Common myeloid progenitor, CD34-positive (primary cell): Measurements from ENCODE around the gene CELF1.
A peak's percentile ranks its signal among the peaks of the same experiment; 100 is the strongest.
"Not testable (repeated sequence)": the region's sequence is repeated elsewhere in the genome, so short reads cannot be mapped to it uniquely, and the experiment has no call there.

Experiments used
- CTCF ChIA-PET: fragments of 350-600 bp; sonication (Branson Sonifier 250); formaldehyde crosslinking; loops from one replicate; lab custom pipeline; 2021; ENCODE audit warnings: antibody characterized with exemption; lab: Charles Lee
- POLR2A ChIA-PET: fragments of 350-600 bp; sonication (Branson Sonifier 250); formaldehyde crosslinking; loops from one replicate; lab custom pipeline; 2021; ENCODE audit warnings: antibody characterized with exemption; lab: Charles Lee
- DNase-seq, 3 donors: peaks; one replicate each; pipeline versions ENCODE4 v3.0.0 to v3.0.0-alpha.2; 2013
- H3K27ac ChIP-seq, 2 experiments: 1 replicate in 1 of 2; 2 replicates in 1 of 2; pipeline ENCODE4 v1.7.0; 2013; ENCODE audit warnings: inconsistent platforms in 2 of 2, low read length in 2 of 2, mild to moderate bottlenecking in 2 of 2, low read depth in 1 of 2, moderate library complexity in 1 of 2; ENCODE audit not compliant: severe bottlenecking in 2 of 2, insufficient read depth in 1 of 2, poor library complexity in 1 of 2
- H3K27me3 ChIP-seq, 5 experiments: replicated peaks in 2 of 5; 1 replicate in 3 of 5; 2 replicates in 2 of 5; pipeline versions ENCODE4 v1.6.1 to v1.7.0; 2013; ENCODE audit warnings: low read length in 4 of 5, mild to moderate bottlenecking in 2 of 5, moderate library complexity in 2 of 5, inconsistent platforms in 1 of 5; ENCODE audit not compliant: insufficient read depth in 5 of 5, control insufficient read depth in 4 of 5
- H3K36me3 ChIP-seq, 4 experiments: 1 replicate in 2 of 4; 2 replicates in 2 of 4; pipeline versions ENCODE4 v1.6.1 to v1.7.0; 2013; ENCODE audit warnings: low read length in 3 of 4, control low read depth in 1 of 4, mild to moderate bottlenecking in 1 of 4; ENCODE audit not compliant: control insufficient read depth in 4 of 4, insufficient read depth in 4 of 4
- H3K4me1 ChIP-seq, 4 experiments: 1 replicate in 3 of 4; 2 replicates in 1 of 4; pipeline versions ENCODE4 v1.6.1 to v1.7.1; 2013; ENCODE audit warnings: low read length in 3 of 4, mild to moderate bottlenecking in 3 of 4, control low read depth in 1 of 4, inconsistent platforms in 1 of 4, moderate library complexity in 1 of 4; ENCODE audit not compliant: control insufficient read depth in 4 of 4, insufficient read depth in 4 of 4; ENCODE audit errors: control extremely low read depth in 1 of 4
- H3K4me3 ChIP-seq, 7 experiments: 1 replicate in 4 of 7; 2 replicates in 3 of 7; pipeline versions ENCODE4 v1.5.1 to v1.7.0; 2013; ENCODE audit warnings: mild to moderate bottlenecking in 7 of 7, low read length in 6 of 7, moderate library complexity in 6 of 7, inconsistent platforms in 2 of 7, low read depth in 2 of 7, control low read depth in 1 of 7; ENCODE audit not compliant: insufficient read depth in 4 of 7, control insufficient read depth in 1 of 7; ENCODE audit errors: extremely low read depth in 1 of 7
- H3K9me3 ChIP-seq, 5 experiments: 1 replicate in 4 of 5; 2 replicates in 1 of 5; pipeline versions ENCODE4 v1.6.1 to v1.7.1; 2013; ENCODE audit warnings: low read length in 4 of 5, mild to moderate bottlenecking in 2 of 5, inconsistent platforms in 1 of 5, low read depth in 1 of 5, moderate library complexity in 1 of 5; ENCODE audit not compliant: control insufficient read depth in 4 of 5, insufficient read depth in 2 of 5; ENCODE audit errors: control extremely low read depth in 1 of 5
- WGBS: methylation state at CpG from one replicate; pipeline ENCODE4 v1.1.5; 2013; ENCODE audit not compliant: insufficient coverage; 5-methylcytosine and 5-hydroxymethylcytosine counted together

The CELF1 gene

DNA sequence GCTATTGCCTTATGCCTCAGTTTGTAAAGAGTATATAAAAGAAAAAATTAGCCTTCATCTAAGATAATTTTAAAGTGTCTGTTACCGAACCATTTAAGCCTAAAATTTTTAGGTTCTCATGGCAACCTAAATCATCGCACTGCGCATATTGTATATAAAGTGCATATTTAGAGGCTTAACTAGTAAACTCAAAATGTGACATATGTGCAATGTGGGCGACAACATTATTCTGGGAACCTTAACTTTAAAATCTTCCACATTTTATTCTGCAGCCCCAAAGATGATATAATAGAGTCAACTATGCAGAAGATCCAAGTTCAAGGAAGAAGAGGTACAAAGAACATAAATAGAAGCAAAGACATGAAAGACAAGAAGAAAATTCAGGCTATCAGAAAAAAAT, 23.0 kb downstream of the CELF1 start:
- POLR2A ChIA-PET = no interaction called here
- H3K36me3 ChIP-seq = peaks cover 4 to 7% (median 5%) of the 10 kb centered on the region in 4 experiments
- CTCF ChIA-PET = interaction anchor here (2.6 kb wide), 1 partner anchor 11 kb away, joined by 13 read pairs; no protein-coding TSS in a partner anchor

DNA sequence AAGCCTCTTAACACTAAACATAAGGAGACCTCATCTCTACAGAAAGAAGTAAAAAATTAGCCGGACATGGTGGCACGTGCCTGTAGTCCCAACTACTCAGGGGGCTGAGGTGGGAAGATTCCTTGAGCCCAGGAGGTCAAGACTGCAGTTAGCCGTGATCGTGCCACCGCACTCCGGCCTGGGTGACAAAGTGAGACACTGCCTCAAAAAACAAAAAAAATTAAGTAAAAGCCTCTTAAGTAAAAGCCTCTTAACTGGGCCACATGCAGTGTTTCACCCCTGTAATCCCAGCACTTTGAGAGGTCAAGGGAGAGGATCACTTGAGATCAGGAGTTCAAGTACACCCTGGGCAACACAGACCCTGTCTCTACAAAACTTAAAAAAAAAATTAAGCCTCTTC, 25.7 kb downstream of the CELF1 start:
- Histone ChIP-seq H3K27ac (peak overlapping the region in 1 of 2 experiments; percentile 49), H3K4me3 (no peak overlapping the region), H3K27me3 (no peaks in the 10 kb centered on the region), H3K4me1 (peaks cover 9 to 32% (median 24%) of the 10 kb centered on the region in 4 experiments), H3K9me3 (no peaks in the 10 kb centered on the region), H3K36me3 (peaks cover 2 to 7% (median 5%) of the 10 kb centered on the region in 4 experiments)
- POLR2A ChIA-PET = interaction anchor here (0.5 kb wide), 1 partner anchor 22 kb away, joined by 4 read pairs; no protein-coding TSS in a partner anchor
- 94% methylated on average over 2 of the region's 6 CpGs for WGBS
- no peak for DNase-seq
- CTCF ChIA-PET = interaction anchor here (0.6 to 2.5 kb wide), 3 partner anchors 9 to 54 kb away, joined by 3 to 12 read pairs (median 4); no protein-coding TSS in a partner anchor

More for the DNA sequence above, 23.0 kb downstream of the CELF1 start:
- Histone ChIP-seq H3K9me3 (no peaks in the 10 kb centered on the region), H3K4me3 (no peak overlapping the region), H3K27ac (peak overlapping the region; percentile 25 to 33), H3K4me1 (peaks cover 0 to 18% (median 13%) of the 10 kb centered on the region in 4 experiments), H3K27me3 (no peaks in the 10 kb centered on the region)
- WGBS = no CpG with 5 or more reads among the region's 4 CpGs
- no peak for DNase-seq

DNA sequence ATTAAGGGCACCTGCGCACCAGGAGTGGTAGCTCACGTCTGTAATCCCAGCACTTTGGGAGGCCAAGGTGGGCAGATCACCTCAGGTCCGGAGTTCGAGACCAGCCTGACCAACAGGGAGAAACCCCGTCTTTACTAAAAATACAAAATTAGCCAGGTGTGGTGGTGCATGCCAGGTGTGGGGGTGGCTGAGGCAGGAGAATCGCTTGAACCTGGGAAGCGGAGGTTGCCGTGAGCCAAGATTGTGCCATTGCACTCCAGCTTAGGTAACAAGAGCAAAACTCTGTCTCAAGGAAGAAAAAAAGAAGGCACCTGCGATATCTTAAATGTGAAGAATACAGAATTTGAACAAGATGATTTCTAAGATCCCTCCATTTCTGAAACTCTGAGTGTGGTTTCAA, 26.9 kb downstream of the CELF1 start:
- POLR2A ChIA-PET = not testable (repeated sequence)
- WGBS = 98% methylated on average over 8 of the region's 9 CpGs

DNA sequence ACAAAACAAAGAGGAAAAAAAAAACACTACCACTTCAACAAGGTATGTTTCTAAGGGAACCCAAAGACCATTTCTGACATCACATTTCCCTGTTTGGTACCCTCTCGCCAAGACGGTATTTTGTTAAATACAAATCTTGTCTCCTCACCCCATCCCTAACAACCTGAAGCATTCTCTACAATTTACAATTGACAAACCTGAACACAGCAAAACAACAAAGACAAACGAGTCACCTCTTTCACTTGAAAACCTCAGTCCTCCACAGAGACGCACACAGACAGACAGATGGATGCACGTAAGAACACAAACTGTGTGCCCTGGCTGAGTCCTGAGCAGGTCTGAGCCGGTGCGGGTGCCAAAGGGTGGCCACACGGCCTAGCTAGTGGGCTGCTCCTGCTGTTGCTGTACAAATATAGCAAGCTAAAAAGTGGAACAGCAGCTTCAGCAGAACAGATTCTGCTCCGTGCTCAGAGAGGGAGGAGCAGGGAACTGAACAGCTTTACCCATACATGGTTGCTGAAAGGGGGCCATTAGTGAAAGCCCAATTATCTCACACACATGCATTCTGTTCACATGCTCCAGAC, 28.5 kb downstream of the CELF1 start:
- 66% methylated on average over 5 of the region's 9 CpGs for WGBS
- CTCF ChIA-PET = interaction anchor here (0.8 to 4.3 kb wide), 5 partner anchors 9 to 18 kb away, joined by 3 to 20 read pairs (median 4); no protein-coding TSS in a partner anchor
- H3K4me1 ChIP-seq = peaks cover 9 to 46% (median 33%) of the 10 kb centered on the region in 4 experiments
- H3K27ac ChIP-seq = peak overlapping the region; percentile 64 to 82
- no peaks in the 10 kb centered on the region for H3K9me3 ChIP-seq
- peak in 1 of 3 donors; percentile 21 for DNase-seq
- peak overlapping the region in 1 of 7 experiments; percentile 19 for H3K4me3 ChIP-seq
- POLR2A ChIA-PET = interaction anchor here (0.6 kb wide), 2 partner anchors 14 to 19 kb away, joined by 3 to 4 read pairs; no protein-coding TSS in a partner anchor
- peaks cover 0 to 4% (median 3%) of the 10 kb centered on the region in 4 experiments for H3K36me3 ChIP-seq
- H3K27me3 ChIP-seq = no peaks in the 10 kb centered on the region

More for the DNA sequence above, 26.9 kb downstream of the CELF1 start:
- H3K36me3 ChIP-seq, H3K27me3 ChIP-seq, CTCF ChIA-PET, H3K4me3 ChIP-seq, H3K9me3 ChIP-seq, DNase-seq: not testable (repeated sequence)
- Histone ChIP-seq H3K4me1 (peaks cover 9 to 32% (median 26%) of the 10 kb centered on the region in 4 experiments), H3K27ac (peak overlapping the region; percentile 15 to 49)

- ChIA-PET CTCF (interaction anchor here (0.6 to 4.3 kb wide), 5 partner anchors 9 to 293 kb away, joined by 3 to 20 read pairs (median 3); no protein-coding TSS in a partner anchor), POLR2A (interaction anchor here (0.6 to 0.7 kb wide), 2 partner anchors 14 to 17 kb away, joined by 3 read pairs; no protein-coding TSS in a partner anchor)
- peak overlapping the region; percentile 52 to 82 for H3K27ac ChIP-seq
- H3K36me3 ChIP-seq = peaks cover 0 to 4% (median 2%) of the 10 kb centered on the region in 4 experiments
- peaks cover 11 to 53% (median 39%) of the 10 kb centered on the region in 4 experiments for H3K4me1 ChIP-seq
- H3K9me3 ChIP-seq = no peaks in the 10 kb centered on the region
- WGBS = 17% methylated on average over 1 of the region's 3 CpGs
- H3K4me3 ChIP-seq = peak overlapping the region in 2 of 7 experiments; percentile 17 to 48
- H3K27me3 ChIP-seq = no peaks in the 10 kb centered on the region
- DNase-seq = peak; percentile 52 to 72 (median 72)
These were observed 29.3 kb downstream of the CELF1 start for GRCh38 chr11:47523490-47524225.

GRCh38 chr11:47518212-47518964, 34.5 kb downstream of the CELF1 start:
- peaks cover 39 to 82% (median 62%) of the 10 kb centered on the region in 4 experiments for H3K4me1 ChIP-seq
- peak; percentile 34 to 62 (median 46) for DNase-seq
- peak overlapping the region in 4 of 7 experiments; percentile 13 to 42 (median 34) for H3K4me3 ChIP-seq
- peak overlapping the region; percentile 55 to 85 for H3K27ac ChIP-seq
- H3K27me3 ChIP-seq = no peaks in the 10 kb centered on the region
- CTCF ChIA-PET = interaction anchor here (0.8 to 3.2 kb wide), 9 partner anchors 9 to 98 kb away, joined by 3 to 16 read pairs (median 6); no protein-coding TSS in a partner anchor
- no peaks in the 10 kb centered on the region for H3K9me3 ChIP-seq
- 0% methylated on average over 2 of the region's 3 CpGs for whole genome bisulfite sequencing
- no peaks in the 10 kb centered on the region for H3K36me3 ChIP-seq
- POLR2A ChIA-PET = interaction anchor here (0.6 to 1.0 kb wide), 2 partner anchors 25 to 34 kb away, joined by 3 read pairs; partner anchors contain the start of gene CELF1
